ENCODE measurements around the gene DAPK2.
"Not testable (repeated sequence)": the region's sequence is repeated elsewhere in the genome, so short reads cannot be mapped to it uniquely, and the experiment has no call there.

The DAPK2 gene

DNA sequence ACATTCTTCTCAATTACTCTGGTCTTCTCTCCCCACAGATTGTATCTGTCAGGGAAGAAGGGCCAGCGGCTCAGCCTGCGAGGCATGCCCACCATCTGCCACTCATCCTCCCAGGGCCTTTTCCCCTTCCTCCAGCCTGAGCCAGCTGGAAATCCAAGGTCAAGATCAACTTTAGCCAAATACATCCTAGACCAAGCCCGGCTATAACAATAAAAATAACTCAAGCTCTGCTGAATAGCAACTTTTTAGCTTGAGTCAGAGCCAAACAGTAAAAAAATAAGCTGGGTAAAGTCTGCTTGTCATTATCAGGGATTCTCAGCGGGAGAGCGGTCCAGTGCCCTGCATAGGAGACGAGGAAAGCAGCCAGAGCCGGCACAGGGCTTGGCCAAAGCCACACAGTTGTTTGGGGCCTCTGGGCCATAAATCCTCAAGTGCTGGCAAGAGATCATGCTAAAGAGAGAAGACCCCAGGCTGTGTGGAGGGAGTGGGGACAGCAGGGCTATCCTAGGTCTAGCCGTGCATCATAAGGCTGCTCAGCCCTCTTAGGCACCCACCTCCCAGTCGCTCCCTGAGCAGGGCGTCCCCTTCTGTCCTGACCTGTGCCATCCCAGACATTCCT lies 136.4 kb downstream of the DAPK2 start:
- no peak for DNase-seq

DNA sequence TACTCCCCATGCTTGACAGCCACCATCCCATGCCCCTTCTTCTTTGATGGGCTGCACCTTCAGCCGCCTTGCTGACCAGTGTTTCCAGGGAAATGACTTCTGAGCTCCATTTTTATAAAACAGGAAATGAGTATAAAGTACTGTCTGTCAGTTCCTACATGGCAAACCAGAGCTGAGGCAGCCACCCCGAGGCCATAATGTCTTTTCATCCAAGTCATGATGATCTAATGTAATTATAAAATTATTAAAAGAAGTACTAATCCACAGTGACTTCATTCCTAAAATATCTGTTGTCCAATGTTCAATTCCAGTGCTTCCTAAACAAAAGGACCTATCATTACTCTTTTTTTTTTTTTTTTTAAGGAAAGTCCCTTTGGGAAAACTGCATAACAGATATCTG lies 137.3 kb downstream of the DAPK2 start:
- DNase-seq: no peak

DNA sequence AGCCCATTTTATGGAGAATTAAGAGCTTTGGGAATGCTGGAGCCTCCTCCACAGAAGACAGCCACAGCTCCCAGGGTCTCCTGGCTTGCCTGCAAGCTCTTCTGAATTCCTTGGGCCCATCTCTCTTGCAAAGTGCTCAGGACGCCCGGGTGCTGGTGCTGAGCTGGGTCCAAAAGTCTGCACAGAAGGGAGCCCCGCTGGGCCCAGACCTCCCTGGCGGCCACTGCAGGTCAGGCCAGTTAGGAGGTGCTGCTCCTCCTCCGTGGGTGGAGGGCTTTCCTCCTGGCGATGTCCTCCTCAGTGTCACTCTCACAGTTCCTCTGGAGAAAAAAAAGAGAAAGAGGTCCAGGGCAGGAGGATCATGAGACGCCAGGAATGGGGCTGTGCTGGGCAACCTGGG lies 138.0 kb downstream of the DAPK2 start:
- no peak for DNase-seq

DNA sequence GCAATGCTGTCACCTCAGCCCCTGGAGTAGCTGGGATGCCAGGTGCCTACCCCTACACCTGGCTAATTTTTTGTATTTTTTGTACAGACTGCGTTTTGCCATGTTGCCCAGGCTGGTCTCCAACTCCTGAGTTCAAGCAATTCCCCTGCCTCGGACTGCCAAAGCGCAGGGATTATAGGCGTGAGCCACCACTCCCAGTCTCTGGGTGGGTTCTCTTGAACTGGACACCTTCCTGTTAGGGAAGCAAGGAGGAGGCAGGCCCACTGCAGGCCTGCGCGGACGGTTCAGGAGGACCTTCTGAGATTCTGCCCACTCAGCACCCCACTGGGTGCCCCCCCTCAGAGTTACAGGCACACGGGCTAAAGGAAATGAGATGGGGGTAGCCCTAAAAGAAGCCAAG lies 138.8 kb downstream of the DAPK2 start:
- DNase-seq: no peak

DNA sequence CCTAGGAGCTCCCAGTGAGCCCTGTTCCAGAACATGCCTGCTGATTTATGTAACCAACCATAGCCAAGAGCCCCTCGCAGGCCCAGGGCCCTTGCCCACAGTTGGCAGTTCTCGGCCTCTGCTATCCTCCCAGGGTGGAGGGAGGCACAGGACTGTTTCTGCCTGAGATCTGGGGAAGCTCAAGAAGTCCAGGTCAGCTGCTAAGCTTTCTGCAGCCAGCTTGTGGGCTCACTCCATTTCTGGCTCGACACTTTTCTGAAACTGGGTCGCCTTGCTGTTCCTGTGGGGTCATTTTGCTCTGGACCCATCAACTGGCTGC lies 140.1 kb downstream of the DAPK2 start:
- DNase-seq: no peak

DNA sequence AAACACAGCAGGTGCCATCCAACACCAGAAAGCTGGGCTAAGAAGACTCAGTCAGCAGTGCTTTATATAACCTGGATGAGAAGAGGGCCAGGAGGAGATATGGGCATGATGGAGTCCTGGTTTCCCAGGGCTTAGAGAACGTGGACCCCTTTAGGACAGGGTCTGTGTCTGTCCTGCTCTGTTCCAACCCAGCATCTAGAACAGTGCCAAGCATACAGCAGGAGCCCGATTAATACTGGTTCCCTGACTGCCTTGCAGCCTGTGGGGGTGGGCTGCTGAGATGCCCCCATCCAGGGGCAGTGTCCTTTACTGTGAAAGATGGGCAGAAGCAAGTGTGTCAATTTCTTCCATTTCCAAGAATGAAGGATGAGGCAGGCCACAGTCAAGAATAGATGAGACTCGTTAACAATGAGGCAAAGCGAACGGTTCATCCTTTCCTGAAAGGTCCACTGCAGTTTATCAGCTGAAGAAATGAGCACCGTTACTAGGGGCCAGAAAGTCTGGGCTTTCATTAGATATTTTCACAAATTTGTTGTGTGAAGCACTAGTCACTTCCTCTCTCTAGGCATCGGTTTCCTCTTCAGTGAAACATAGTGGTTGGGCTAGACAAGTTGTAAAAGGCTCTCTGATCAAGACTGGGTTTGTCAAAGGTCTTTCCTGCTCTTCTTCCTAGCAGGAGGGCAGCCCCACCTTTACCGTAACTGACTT lies 140.6 kb downstream of the DAPK2 start:
- DNase-seq: no peak

DNA sequence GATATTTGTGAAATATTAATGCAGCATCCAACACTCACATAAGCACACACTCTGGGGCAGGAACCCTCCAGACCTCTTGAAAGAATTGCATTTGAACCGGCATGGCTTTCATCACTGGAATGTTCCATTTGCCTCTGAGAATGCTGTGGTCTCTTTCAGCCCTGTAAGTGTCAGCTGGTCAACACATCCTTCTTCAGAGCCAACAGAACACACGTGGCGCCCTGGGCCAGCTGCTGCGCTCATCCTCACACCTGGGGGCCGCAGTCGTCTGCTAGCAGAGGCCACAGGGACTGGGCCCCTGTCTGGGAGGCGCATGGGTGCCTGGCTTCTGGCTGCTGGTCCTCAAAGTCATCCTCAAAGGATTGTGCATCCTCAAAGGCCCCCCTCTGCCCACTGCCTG lies 141.2 kb downstream of the DAPK2 start:
- DNase-seq: peak in 1 of 2 experiments; percentile 24

DNA sequence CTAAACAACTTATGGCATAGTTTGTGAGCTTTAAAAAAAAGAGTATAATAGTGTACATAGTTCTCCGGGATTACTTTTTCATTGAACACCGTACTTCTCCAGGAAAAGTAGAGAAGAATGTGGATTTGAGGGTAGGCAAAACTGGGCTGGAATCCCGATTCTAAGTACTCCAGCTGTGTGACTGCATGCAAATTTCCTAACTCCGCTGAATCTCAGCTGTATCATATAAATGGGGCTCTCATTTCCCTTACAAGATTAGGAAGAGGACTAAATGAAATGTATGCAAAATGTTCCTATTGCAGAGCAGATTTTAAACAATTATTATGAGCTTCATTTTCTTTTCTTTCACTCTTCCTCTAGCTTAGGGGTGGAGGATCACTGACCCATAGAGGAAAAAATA lies 142.2 kb downstream of the DAPK2 start:
- DNase-seq: no peak

DNA sequence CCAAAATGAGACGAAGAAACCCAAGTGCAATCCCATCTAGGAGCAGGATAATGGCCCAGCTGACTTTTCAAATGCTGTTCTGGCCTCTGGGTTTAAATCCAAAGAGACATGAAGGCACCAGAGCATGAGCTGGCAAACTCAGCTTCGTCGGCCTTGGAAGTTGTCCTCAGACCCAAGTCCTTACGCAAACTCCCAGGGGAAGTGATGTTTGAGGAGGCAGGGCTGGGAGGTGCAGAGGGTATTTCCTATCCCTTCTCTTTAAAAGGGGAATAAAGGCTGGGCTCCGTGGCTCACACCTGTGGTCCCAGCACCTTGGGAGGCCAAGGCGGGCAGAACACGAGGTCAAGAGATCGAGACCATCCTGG lies 143.6 kb downstream of the DAPK2 start:
- DNase-seq: no peak

DNA sequence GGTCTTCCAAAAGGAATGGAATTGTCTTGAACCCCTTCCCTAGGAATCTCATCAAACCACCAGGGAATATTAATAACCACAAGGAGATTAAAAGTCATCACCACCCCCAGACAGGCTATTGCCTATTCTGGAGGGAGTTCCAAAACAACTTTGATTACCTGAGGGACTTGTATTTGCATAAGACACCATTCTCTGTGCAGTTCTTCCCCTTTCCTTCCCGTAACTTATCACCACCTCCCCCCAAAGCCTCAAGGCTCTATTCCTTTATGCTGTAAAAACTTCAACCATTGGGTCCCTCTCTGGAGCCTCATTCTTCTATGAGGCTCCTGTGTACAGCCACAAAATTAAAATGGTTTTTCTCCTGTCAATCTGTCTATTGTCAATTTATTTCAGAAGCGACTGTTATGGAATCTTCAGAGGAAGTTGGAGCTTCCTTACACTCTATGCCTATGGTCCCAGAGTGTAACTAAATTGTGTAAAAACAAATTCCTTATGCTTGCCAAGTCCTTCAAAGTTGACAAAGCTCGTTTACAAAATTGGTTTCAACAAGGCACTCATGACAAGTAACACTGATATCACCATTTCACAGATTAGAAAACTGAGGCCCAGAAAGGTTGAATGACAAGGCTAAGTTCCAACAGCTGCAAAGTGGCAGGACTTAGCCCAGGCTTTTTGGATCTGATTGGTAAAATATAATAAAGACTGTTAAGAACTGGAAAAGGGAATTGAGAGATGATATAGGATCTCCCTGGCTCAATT lies 144.2 kb downstream of the DAPK2 start:
- no peak for DNase-seq

DNA sequence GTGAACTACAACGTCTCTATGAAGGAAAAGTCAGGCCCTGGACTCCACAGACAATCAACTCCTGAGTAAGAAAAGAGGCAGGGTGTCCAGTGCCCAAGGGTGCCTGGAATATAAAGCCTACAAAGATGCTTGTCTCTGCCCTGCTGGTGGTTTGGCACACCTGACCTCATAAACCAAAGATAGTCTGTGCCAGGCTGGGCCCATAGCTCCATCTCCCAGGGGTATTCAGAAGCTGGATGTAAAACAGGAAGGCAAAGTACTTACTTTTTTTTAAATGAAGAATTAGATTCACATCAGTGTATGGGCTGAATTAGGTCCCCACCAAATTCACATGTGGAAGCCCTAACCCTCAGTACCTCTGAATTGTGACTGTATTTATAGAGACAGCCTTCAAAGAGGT lies 146.0 kb downstream of the DAPK2 start:
- DNase-seq: no peak

DNA sequence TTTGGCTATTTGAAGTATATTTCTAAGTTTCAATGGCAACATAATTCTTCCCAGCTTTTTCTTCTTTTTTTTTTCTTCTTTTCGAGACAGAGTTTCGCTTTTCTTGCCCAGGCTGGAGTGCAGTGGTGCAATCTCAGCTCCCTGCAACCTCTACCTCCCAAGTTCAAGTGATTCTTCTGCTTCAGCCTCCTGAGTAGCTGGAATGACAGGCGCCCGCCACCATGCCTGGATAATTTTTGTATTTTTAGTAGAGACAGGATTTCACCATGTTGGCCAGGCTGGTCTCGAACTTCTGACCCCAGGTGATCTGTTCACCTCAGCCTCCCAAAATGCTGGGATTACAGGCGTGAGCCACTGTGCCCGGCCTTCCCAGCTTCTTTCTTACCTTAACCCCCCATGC lies 146.7 kb downstream of the DAPK2 start:
- not testable (repeated sequence) for DNase-seq

DNA sequence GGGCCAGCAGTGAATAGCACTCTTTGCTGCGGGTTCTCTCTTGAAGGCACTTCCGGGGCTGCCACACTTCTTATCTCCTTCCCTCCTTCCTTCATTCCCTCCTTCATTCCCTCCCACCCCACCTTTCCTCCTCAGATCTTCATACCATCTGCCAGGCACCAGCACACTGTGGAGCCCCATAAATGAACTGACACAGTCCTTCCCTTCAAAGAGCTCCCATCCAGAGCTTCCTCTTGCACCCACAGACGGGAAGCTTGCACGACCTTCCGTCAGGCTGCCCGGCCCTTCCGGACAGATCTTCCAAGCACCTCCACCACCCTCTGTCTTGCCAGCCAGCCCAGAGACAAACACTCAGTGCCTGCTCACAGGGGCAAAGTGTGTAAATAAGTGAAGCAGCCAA lies 147.1 kb downstream of the DAPK2 start:
- no peak for DNase-seq

DNA sequence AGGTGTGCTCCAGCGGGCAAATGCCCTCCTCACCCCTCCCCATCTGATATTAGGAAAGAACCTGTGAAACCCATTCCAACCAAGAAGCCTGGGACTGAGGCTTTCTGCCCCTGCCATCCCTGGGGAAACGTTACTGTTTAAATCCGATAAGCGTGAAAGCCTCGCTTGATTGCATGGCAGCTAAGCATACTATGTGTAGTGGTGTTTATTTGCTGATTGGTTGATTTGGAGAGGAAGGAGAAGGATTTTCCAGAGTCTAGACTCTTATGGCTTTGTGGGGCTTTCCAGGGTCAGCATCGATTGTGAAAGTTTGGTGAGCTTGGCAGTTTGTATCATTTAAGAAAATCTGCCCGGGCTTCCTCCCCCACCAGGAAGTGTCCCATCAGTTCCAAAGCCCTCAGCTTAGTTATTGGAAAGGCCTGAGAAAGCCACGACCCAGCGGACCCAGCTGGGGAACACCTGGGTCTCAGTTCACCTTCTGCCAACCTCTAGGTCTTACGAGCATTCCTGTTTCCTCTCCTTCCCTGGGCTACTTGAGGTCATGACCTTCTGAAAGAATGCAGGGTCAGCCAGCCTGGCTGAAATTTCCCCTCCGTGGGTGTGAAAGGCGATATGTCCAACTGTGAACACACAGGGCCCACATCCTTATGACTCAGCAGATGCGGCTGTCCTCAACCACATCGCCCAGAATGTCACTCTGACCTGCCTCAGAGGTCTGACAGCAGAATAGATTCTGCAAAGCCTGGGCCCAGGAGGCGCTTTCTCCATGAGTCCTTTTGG lies 149.8 kb downstream of the DAPK2 start:
- no peak for DNase-seq

DNA sequence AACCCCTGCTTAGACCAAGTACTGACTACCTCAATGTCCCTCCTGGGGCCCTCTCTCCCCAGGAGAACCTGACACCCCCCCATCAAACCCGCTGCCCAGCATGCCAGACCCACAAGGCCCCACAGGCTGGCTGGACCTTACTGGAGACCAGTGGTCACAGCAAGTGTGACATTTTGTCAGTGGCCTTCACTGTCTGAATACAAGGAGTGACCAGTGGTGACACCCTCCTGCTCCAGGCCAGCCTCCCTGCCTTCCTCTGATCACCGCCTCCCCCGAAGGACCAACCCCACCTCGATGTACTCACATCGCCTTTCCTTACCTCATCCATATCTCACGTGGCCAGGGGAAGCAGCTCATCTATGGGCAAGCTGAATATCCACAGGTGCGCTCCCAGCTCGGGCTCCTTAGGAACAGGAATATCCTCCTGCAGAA lies 150.5 kb downstream of the DAPK2 start:
- no peak for DNase-seq

DNA sequence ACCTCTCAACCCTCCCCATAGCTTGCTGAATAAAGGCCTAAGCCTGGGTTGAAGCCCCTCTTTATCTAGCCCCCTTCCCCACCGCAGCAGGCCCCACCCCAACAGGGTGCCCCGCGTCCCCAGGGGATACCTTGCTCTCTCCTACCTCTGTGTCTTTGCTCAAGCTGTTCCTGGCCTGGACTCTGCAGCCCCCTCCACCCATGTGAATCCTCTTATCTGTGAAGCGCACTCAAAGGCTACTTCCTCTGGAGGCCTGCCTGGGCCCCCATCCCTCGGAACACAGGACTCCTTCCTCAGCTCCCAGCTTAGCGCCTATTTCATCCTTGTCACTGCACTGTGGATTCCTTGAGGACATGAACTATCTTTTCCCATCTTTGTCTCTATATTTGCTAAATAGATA lies 151.1 kb downstream of the DAPK2 start:
- no peak for DNase-seq

DNA sequence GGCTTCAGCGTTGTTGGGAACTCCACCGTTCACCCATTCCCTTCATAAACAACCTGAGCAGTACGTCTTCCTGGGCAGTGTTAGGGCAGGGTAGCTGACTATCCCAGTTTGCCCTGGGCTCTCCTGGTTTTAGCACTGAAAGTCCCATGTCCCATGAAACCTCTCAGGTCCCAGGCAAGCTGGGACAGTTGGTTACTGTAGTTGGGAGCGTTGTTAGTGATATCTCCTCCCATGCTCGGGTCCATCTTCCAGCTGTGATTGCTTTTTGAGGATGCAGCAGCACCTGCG lies 151.7 kb downstream of the DAPK2 start:
- DNase-seq: no peak

DNA sequence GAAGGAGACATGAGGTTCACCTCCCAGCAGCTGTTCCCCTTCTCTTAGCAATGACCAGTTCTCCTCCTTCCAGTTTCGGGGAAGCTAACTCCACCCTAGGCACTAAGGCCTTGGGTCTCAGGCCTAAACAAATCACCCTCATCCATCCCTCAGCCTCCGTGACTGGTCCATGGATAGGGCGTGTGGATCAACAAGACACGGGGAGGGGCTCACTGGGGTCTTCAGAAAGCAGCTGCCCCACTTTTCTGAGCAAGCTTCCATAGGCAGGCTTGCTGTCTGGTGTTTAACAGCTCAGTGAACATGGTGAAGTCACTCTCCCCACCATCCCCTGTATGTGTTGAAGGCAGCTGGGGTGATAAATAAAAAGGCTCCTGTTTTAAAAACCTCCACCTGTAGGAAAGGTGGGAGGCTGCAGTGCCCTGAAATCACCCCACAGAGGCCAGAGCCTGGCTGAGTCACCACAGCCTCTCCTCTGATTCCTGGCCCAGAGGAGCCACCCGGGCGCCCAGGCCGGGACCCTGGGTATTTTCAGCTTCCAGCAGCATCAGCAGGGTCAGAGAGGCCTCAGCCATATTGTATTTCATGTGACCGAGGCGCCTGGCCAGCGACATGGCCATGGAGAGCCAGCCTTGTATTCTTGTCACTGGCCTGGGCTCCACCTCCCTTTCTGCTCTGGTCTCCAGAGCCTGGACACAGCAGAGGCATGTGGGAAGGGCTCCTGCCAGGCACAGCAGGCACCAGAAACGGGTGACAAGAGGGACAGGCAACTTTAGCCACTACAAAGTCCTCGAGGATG lies 152.2 kb downstream of the DAPK2 start:
- DNase-seq: no peak

DNA sequence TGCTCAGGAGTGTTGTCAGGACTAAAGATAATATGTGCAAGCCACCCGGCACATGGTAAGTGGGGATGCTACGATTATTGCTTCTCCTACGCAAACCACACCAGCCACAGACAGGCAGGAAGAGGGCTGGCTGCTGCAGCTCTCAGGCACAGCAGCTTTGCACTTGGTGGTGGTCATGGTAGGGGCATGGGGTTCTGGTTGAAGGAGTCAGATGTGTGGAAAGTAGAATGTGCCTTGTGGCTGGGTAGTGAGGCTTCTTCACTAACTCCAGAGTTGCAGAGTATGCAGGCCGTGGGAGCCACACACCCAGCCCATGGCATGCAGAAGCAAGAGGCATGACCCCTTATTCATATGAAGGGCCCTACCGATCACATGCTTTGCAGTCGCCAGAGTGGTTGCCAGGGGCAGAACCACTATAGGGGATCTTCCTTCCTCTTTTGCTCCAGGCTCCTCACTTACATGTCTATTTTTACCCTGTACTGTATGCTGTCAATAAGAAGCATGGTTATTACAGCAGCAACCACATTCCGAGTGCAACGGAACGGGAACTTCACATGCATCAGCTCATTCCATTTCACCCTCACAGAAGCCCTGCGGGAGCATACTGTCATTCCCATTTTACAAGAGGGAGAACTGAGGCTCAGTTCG lies 153.4 kb downstream of the DAPK2 start:
- DNase-seq: no peak

DNA sequence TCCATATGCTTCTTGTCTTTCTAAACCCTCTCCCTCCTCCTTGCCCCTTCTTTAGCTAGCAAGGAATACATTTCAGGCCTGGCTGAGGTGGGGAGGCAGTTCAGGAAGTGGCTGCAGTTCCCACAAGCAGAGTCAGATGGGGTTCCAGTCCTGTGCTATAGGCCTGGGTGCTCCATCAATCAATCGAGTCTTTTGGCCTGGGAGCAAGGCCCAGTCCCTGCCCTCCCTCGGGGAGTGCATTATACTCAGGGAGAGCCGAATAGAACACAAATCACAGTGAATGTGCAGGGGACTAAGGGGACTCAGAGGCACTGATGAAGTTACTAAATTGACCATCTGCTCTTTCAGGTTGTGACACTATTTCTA lies 154.5 kb downstream of the DAPK2 start:
- no peak for DNase-seq

DNA sequence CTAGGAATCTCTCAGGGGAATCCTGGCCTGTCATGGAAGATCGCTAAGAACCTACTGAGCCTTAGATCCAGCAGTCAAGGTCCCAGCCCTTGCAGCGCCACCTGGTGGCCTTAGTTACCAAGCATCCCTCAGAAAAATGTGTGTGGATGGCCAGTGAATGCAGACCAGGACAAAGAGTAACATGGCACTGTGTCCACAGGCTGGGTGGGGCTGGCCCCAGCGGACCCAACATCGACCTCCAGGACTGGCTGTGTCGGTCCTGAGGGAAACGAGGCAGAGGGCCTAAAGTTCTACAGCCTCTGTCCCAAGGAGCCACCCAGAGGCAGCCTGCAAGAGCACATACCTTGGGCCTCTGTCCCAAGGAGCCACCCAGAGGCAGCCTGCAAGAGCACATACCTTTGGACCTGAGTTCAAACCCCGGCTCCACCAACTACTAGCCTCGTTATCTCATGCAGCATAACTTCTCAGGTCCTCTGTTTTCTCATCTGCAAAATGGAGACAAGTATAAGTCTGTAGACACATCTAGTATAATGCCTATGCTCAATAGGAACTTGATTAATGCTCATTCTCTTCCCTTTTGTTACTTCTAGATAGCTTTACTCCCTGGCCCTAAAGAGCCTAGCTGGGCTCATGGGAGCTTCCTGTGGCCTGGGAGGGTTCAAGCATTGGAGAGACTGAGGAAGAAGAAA lies 155.1 kb downstream of the DAPK2 start:
- peak; percentile 66 to 69 for DNase-seq

DNA sequence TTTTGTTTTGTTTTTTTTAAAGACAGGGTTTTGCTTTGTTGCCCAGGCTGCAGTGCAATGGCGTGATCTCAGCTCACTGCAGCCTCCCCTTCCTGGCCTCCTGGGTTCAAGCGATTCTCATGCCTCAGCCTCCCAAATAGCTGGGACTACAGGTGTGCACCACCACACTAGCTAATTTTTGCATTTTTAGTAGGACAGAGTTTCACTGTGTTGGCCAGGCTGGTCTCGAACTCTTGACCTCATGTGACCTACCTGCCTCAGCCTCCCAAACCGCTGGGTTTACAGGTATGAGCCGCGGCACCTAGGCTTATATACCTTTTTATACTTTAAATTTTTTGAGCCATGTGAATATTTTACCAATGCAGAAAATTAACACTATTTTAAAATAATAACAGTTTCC lies 155.7 kb downstream of the DAPK2 start:
- no peak for DNase-seq
